Left cardiac atrium (tissue), 2 donors: ENCODE data around the gene ASB17. TPM values are rescaled to one million over a fixed set of nuclear protein-coding genes. Genes with fewer than 3 reads are reported as not detected.

ENCODE experiments used
- total RNA-seq, 2 donors: library from RNA; stranded (reverse); fragmentation: NEBNext Ultra II Directional; extraction: Animal tissue kit (Norgen Biotek cat#: 25700); gene quantifications; one replicate each; pipeline ENCODE4 v1.2.1, GENCODE V29; 2021
- donor health status: DM: no; HTN: yes; CAD: no; lungs with severe emphysema.
- donor health status: DM: yes; HTN: yes; CAD: no.

Gene ASB17
- total RNA-seq, 2 donors from 2014 or later: not detected

Other genes with a start within 250 kb of the ASB17 start
- 100 to 1,000 TPM; 164 to 212 TPM for gene ACADM, start 207.7 kb downstream of the ASB17 start, total RNA-seq
- gene RABGGTB, start 146.1 kb downstream of the ASB17 start, total RNA-seq: 10 to 100 TPM; 46.8 to 71.8 TPM
- gene MSH4, start 135.5 kb downstream of the ASB17 start, total RNA-seq: under 1 TPM; 0.29 to 0.44 TPM
- 10 to 100 TPM in 1 of 2 donors, 1 to 10 TPM in 1; 4.6 to 13.3 TPM for gene ST6GALNAC3, start 142.3 kb upstream of the ASB17 start, total RNA-seq